ENCODE results near the gene CEL.

The CEL gene

GRCh38 chr9:133119103-133119845 lies 57.5 kb downstream of the CEL start:
- DNase-seq, result no peak

- DNase-seq, result no peak
Measured at GRCh38 chr9:133119846-133120500, 58.2 kb downstream of the CEL start.

- DNase-seq, result no peak
Measured at GRCh38 chr9:133120501-133121197, 58.9 kb downstream of the CEL start.

Data from activated CD4-positive, alpha-beta T cell treated with anti-CD3 and anti-CD28 coated beads for 4 hours (primary cell).